ENCODE measurements around the gene ARMC2. TPM values are rescaled to one million over a fixed set of nuclear protein-coding genes. Genes with fewer than 3 reads are reported as not detected.
A peak's percentile ranks its signal among the peaks of the same experiment; 100 is the strongest.
"Not testable (repeated sequence)": the region's sequence is repeated elsewhere in the genome, so short reads cannot be mapped to it uniquely, and the experiment has no call there.

Gene ARMC2
- total RNA-seq, 2 experiments from 2014 or later, result 12.2 to 15.3 TPM

DNA sequence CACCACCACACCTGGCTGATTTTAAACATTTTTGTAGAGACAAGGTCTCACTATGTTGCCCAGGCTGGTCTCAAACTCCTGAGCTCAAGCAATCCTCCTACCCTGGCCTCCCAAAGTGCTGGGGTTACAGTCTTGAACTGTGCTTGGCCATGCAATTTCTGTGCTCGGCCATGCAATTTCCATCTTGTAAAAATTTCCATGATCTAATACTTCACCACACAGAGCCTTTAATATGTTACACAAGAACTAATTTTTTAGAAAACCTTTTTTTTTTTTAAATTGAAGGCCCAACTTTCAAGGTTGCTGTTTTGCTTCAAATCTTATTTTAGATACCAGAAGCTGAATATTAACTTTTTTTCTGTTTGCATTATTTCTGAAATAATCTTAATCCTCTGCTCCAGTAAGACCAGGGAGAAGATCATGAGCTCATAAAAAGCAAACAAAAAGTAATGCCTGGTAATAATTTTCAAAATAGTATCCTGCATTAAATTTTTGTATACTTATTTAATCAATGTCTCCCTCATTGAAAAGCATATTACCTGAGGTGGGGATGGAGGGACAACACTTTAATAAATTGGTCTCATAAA is 38.1 kb upstream of the ARMC2 start:
- peaks cover 4% of the 10 kb centered on the region for H3K9me3 Mint-ChIP-seq
- POLR2A ChIA-PET, result no interaction called here
- H3K27me3 Mint-ChIP-seq, result peaks cover 8% of the 10 kb centered on the region
- DNase-seq, result no peak
- no peaks in the 10 kb centered on the region for H3K36me3 Mint-ChIP-seq
- H3K27ac Mint-ChIP-seq, result no peak overlapping the region
- H3K4me1 Mint-ChIP-seq, result peaks cover 8% of the 10 kb centered on the region
- H3K4me3 Mint-ChIP-seq, result no peak overlapping the region
- no peak for ATAC-seq (ENCODE audit: low read depth)

DNA sequence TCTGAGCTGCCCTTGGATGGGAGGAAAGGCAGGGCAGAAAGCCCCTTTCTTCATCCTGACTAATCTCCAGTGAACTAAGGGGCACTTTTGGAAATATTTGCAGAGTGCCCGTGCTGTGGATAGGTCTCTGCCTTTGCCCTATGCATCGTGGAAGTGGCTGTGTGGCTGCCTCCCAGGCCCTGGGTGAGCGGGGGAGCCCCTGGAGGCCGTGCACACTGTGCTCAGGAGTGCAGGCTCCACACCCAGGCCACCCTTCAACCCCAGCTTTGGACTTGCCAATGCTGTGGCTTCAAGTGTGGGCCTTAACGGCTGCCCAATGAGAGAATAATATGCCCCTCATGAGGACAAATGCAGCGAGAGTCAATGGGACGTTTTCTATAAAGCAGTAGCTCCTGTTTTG is 36.7 kb upstream of the ARMC2 start:
- Mint-ChIP-seq H3K4me1 (peaks cover 3% of the 10 kb centered on the region), H3K4me3 (no peak overlapping the region), H3K27ac (no peak overlapping the region), H3K27me3 (peaks cover 10% of the 10 kb centered on the region), H3K36me3 (peaks cover 1% of the 10 kb centered on the region), H3K9me3 (peaks cover 10% of the 10 kb centered on the region)
- no peak for DNase-seq
- no peak for ATAC-seq (ENCODE audit: low read depth)
- POLR2A ChIA-PET, result interaction anchor here (1.2 kb wide), 1 partner anchor 13 kb away, joined by 4 read pairs; no protein-coding TSS in a partner anchor

DNA sequence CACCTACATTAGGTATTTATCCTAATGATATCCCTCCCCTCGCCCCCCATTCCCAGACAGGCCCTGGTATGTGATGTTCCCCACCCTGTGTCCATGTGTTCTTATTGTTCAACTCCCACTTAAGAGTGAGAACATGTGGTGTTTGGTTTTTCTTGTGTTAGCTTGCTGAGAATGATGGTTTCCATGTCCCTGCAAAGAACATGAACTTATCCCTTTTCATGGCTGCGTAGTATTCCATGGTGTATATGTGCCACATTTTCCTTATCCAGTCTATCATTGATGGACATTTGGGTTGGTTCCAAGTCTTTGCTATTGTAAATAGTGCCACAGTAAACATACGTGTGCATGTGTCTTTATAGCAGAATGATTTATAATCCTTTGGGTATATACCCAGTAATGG is 35.0 kb upstream of the ARMC2 start:
- H3K36me3 Mint-ChIP-seq; POLR2A ChIA-PET; H3K4me3 Mint-ChIP-seq; H3K4me1 Mint-ChIP-seq; ATAC-seq (ENCODE audit: low read depth); DNase-seq; H3K27ac Mint-ChIP-seq; H3K27me3 Mint-ChIP-seq: not testable (repeated sequence)
- peaks cover 22% of the 10 kb centered on the region for H3K9me3 Mint-ChIP-seq

- H3K9me3 Mint-ChIP-seq, result peaks cover 23% of the 10 kb centered on the region
- H3K27ac Mint-ChIP-seq; H3K4me3 Mint-ChIP-seq; POLR2A ChIA-PET; H3K4me1 Mint-ChIP-seq; DNase-seq; ATAC-seq (ENCODE audit: low read depth): not testable (repeated sequence)
- H3K36me3 Mint-ChIP-seq, result peaks cover 11% of the 10 kb centered on the region
- H3K27me3 Mint-ChIP-seq, result peaks cover 10% of the 10 kb centered on the region
Observed at GRCh38 chr6:108817276-108817675, 30.9 kb upstream of the ARMC2 start.

GRCh38 chr6:108820006-108820405 is 28.2 kb upstream of the ARMC2 start:
- no peak for ATAC-seq (ENCODE audit: low read depth)

GRCh38 chr6:108822401-108822800 is 25.8 kb upstream of the ARMC2 start:
- DNase-seq, result no peak
- H3K27ac Mint-ChIP-seq, result no peak overlapping the region
- H3K4me3 Mint-ChIP-seq, result no peak overlapping the region
- H3K36me3 Mint-ChIP-seq, result peaks cover 11% of the 10 kb centered on the region
- H3K9me3 Mint-ChIP-seq, result peaks cover 21% of the 10 kb centered on the region
- ATAC-seq (ENCODE audit: low read depth), result no peak
- peaks cover 4% of the 10 kb centered on the region for H3K27me3 Mint-ChIP-seq
- POLR2A ChIA-PET, result no interaction called here
- no peaks in the 10 kb centered on the region for H3K4me1 Mint-ChIP-seq

More at GRCh38 chr6:108820006-108820405, 28.2 kb upstream of the ARMC2 start:
- Mint-ChIP-seq H3K27ac (no peak overlapping the region), H3K36me3 (peaks cover 16% of the 10 kb centered on the region), H3K27me3 (peaks cover 8% of the 10 kb centered on the region), H3K4me3 (no peak overlapping the region), H3K4me1 (no peaks in the 10 kb centered on the region), H3K9me3 (peaks cover 24% of the 10 kb centered on the region)
- no peak for DNase-seq
- POLR2A ChIA-PET, result no interaction called here

DNA sequence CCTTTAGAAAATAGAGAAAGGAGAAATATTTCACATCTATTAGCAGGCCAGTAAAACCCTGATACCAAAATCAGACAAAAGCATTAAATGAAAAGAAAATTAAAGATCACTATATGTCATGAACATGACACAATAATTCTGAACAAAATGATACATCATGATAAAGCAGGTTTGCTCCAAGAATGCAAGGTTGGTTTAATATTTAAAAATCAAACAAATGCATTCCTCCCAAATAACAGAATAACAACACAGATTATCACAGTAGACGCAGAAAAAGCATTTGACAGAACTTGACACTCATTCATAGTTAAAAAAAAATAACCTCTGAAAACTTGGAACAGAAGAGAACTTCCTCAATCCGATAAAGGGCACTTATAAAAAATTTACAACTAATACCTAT is 22.9 kb upstream of the ARMC2 start:
- POLR2A ChIA-PET, result no interaction called here
- no peak for DNase-seq
- Mint-ChIP-seq H3K9me3 (peaks cover 16% of the 10 kb centered on the region), H3K36me3 (peaks cover 8% of the 10 kb centered on the region), H3K27me3 (peaks cover 4% of the 10 kb centered on the region), H3K27ac (no peak overlapping the region), H3K4me3 (no peak overlapping the region), H3K4me1 (no peaks in the 10 kb centered on the region)
- ATAC-seq (ENCODE audit: low read depth), result no peak

GRCh38 chr6:108831104-108831503 is 17.1 kb upstream of the ARMC2 start:
- Mint-ChIP-seq H3K27me3 (peaks cover 2% of the 10 kb centered on the region), H3K36me3 (no peaks in the 10 kb centered on the region), H3K27ac (no peak overlapping the region), H3K9me3 (peaks cover 9% of the 10 kb centered on the region), H3K4me1 (peaks cover 7% of the 10 kb centered on the region), H3K4me3 (no peak overlapping the region)
- ATAC-seq (ENCODE audit: low read depth) (no peak), DNase-seq (no peak)
- POLR2A ChIA-PET, result no interaction called here

GRCh38 chr6:108832738-108833137 is 15.5 kb upstream of the ARMC2 start:
- Mint-ChIP-seq H3K36me3 (no peaks in the 10 kb centered on the region), H3K27ac (no peak overlapping the region), H3K27me3 (peaks cover 2% of the 10 kb centered on the region), H3K9me3 (peaks cover 2% of the 10 kb centered on the region), H3K4me3 (no peak overlapping the region), H3K4me1 (peaks cover 22% of the 10 kb centered on the region)
- DNase-seq (no peak), ATAC-seq (ENCODE audit: low read depth) (no peak)
- POLR2A ChIA-PET, result no interaction called here

GRCh38 chr6:108835218-108835850 is 12.9 kb upstream of the ARMC2 start:
- Mint-ChIP-seq H3K4me1 (peaks cover 32% of the 10 kb centered on the region), H3K27me3 (peaks cover 2% of the 10 kb centered on the region), H3K9me3 (no peaks in the 10 kb centered on the region), H3K27ac (peak overlapping the region; percentile 39), H3K4me3 (no peak overlapping the region), H3K36me3 (no peaks in the 10 kb centered on the region)
- POLR2A ChIA-PET, result interaction anchor here (1.0 kb wide), 1 partner anchor 12 kb away, joined by 4 read pairs; the partner anchor contains the start of gene ARMC2
- DNase-seq (peak; percentile 85), ATAC-seq (ENCODE audit: low read depth) (peak; percentile 94)

DNA sequence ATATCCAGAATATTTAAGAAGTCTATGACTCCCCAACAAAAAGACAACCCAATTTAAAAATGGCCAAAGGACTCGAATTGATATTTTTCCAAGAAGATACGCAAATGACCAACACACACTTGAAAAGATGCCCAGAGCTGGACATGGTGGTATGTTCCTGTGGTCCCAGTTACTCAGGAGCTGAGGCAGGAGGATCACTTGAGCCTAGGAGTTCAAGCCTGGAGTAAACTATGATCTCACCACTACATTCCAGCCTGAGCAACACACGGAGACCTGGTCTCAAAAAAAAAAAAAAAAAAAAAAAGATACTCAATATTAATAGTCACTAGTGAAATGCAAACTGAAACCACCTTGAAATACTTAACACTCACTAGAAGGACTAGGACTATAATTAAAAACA is 12.2 kb upstream of the ARMC2 start:
- peaks cover 4% of the 10 kb centered on the region for H3K27me3 Mint-ChIP-seq
- peaks cover 32% of the 10 kb centered on the region for H3K4me1 Mint-ChIP-seq
- no peaks in the 10 kb centered on the region for H3K9me3 Mint-ChIP-seq
- H3K27ac Mint-ChIP-seq, result no peak overlapping the region
- POLR2A ChIA-PET, result interaction anchor here (1.0 kb wide), 1 partner anchor 12 kb away, joined by 4 read pairs; the partner anchor contains the start of gene ARMC2
- DNase-seq, result no peak
- ATAC-seq (ENCODE audit: low read depth), result no peak
- H3K4me3 Mint-ChIP-seq, result no peak overlapping the region
- H3K36me3 Mint-ChIP-seq, result no peaks in the 10 kb centered on the region

- no peaks in the 10 kb centered on the region for H3K9me3 Mint-ChIP-seq
- no peak for DNase-seq
- H3K27me3 Mint-ChIP-seq, result peaks cover 2% of the 10 kb centered on the region
- H3K4me1 Mint-ChIP-seq, result peaks cover 32% of the 10 kb centered on the region
- H3K36me3 Mint-ChIP-seq, result no peaks in the 10 kb centered on the region
- H3K27ac Mint-ChIP-seq, result peak overlapping the region; percentile 70
- ATAC-seq (ENCODE audit: low read depth), result peak; percentile 57
- POLR2A ChIA-PET, result interaction anchor here (0.6 to 1.6 kb wide), 2 partner anchors 10 to 70 kb away, joined by 3 to 10 read pairs; partner anchors contain the start of gene ARMC2
- H3K4me3 Mint-ChIP-seq, result peak overlapping the region; percentile 65
Observed at GRCh38 chr6:108837236-108837971, 10.8 kb upstream of the ARMC2 start.

DNA sequence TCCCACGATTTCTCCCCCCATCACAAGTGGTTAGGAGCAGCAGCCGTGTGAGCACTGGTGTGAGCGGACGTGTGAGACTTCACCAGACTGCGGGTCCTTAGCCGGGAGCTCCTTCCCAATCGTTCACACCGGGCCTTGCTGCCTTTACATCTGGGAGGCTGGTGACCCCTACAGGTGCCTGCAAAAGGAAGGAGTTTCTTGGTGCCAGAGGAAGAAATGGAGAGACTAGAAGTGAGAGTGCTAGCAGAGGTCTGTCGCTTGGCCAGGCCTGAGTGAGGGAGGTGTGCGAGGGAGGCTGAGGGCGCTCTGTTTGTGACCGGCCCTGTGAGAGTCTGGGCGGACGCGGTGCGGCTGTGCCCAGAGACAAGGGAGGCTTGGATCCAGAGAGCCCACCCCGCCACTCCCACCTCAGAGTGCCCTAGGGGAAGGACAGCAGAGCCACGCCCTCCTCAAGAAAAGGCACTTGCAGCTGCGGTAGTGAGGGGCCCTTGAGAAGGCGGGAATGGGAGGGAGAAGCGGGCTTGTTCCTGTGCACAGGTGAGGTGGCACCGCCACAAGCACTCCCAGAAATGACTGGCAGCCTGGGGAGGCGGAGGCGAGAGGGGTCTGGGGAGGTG is 10.0 kb upstream of the ARMC2 start:
- peak overlapping the region; percentile 65 for H3K4me3 Mint-ChIP-seq
- no peak for DNase-seq
- no peaks in the 10 kb centered on the region for H3K9me3 Mint-ChIP-seq
- peaks cover 2% of the 10 kb centered on the region for H3K27me3 Mint-ChIP-seq
- no peak for ATAC-seq (ENCODE audit: low read depth)
- peak overlapping the region; percentile 70 for H3K27ac Mint-ChIP-seq
- H3K4me1 Mint-ChIP-seq, result peaks cover 32% of the 10 kb centered on the region
- POLR2A ChIA-PET, result interaction anchor here (0.7 to 1.6 kb wide), 2 partner anchors 9 to 37 kb away, joined by 3 to 10 read pairs; partner anchors contain the start of gene ARMC2
- no peaks in the 10 kb centered on the region for H3K36me3 Mint-ChIP-seq

Measured in activated naive CD8-positive, alpha-beta T cell treated with anti-CD3 and anti-CD28 coated beads, Interleukin-2, amount 10 ng/mL, durations not matched to agents 7 days and 5 days (primary cell).